Suprapubic skin (tissue), 4 donors: ENCODE data around the gene IQSEC1. TPM values are rescaled to one million over a fixed set of nuclear protein-coding genes. Genes with fewer than 3 reads are reported as not detected.

Experiments used
- DNase-seq, 2 donors: peaks; one replicate each; pipeline ENCODE4 v3.0.0-alpha.2; 2019; ENCODE audit warnings: low spot score in 2 of 2
- H3K27ac ChIP-seq: fragments of 200-600 bp; sonication (generic); one replicate; pipeline ENCODE4 v1.5.1; 2019
- H3K27me3 ChIP-seq: fragments of 200-600 bp; sonication (generic); one replicate; pipeline ENCODE4 v1.5.1; 2019
- H3K36me3 ChIP-seq: fragments of 200-600 bp; sonication (generic); one replicate; pipeline ENCODE4 v1.5.1; 2019
- H3K4me1 ChIP-seq: fragments of 200-600 bp; sonication (generic); one replicate; pipeline ENCODE4 v1.5.1; 2019
- H3K4me3 ChIP-seq: fragments of 200-600 bp; sonication (generic); one replicate; pipeline ENCODE4 v1.5.1; 2019; ENCODE audit warnings: mild to moderate bottlenecking
- H3K9me3 ChIP-seq: fragments of 200-600 bp; sonication (generic); one replicate; pipeline ENCODE4 v1.5.1; 2019
- CTCF ChIP-seq, 2 donors: fragments of 200-600 bp in 1 of 2; fragments of 450-650 bp in 1 of 2; sonication (generic) in 1 of 2; IDR thresholded peaks; one replicate each; pipeline ENCODE4 v1.5.1; 2016 to 2019; ENCODE audit warnings: antibody characterized with exemption in 2 of 2, mild to moderate bottlenecking in 1 of 2, moderate library complexity in 1 of 2
- EP300 ChIP-seq: sonication (generic); formaldehyde crosslinking; IDR thresholded peaks from one replicate; pipeline ENCODE4 v1.6.1; 2017; ENCODE audit warnings: antibody characterized with exemption
- POLR2A ChIP-seq, 2 donors: fragments of 450-650 bp; IDR thresholded peaks; one replicate each; pipeline ENCODE4 v1.6.1; 2017; ENCODE audit warnings: antibody characterized with exemption in 2 of 2, mild to moderate bottlenecking in 2 of 2, moderate library complexity in 2 of 2
- POLR2AphosphoS5 ChIP-seq, 3 donors: sonication (generic); formaldehyde crosslinking; IDR thresholded peaks; one replicate each; pipeline ENCODE4 v1.6.1; 2017; ENCODE audit warnings: antibody characterized with exemption in 3 of 3
- WGBS: methylation state at CpG from one replicate; pipeline ENCODE4 v1.1.5; 2018; 5-methylcytosine and 5-hydroxymethylcytosine counted together
- total RNA-seq, 4 donors: library from RNA; depleted of rRNA; stranded (reverse); fragments of >200 nt; gene quantifications; one replicate each; pipeline ENCODE4 v1.1.0, GENCODE V29; 2016

IQSEC1 gene
- total RNA-seq, 4 donors from 2014 or later, result 26.7 to 52.4 (median 35.5) TPM

GRCh38 chr3:13041113-13041776 is 32.0 kb downstream of the IQSEC1 start:
- no peaks in the 10 kb centered on the region for H3K9me3 ChIP-seq
- 88% methylated on average over 19 of the region's 26 CpGs for WGBS
- H3K4me1 ChIP-seq, result peaks cover 13% of the 10 kb centered on the region
- no peak overlapping the region for H3K4me3 ChIP-seq
- no peak overlapping the region for H3K27ac ChIP-seq
- H3K27me3 ChIP-seq, result no peaks in the 10 kb centered on the region
- H3K36me3 ChIP-seq, result no peaks in the 10 kb centered on the region
- DNase-seq, result no peak
- TF ChIP-seq POLR2A (IDR thresholded peaks at IDR 0.05) (no peak), CTCF (IDR thresholded peaks at IDR 0.05) (no peak), EP300 (no peak), POLR2AphosphoS5 (IDR thresholded peaks at IDR 0.05) (no peak)

- H3K36me3 ChIP-seq, result no peaks in the 10 kb centered on the region
- no peak overlapping the region for H3K27ac ChIP-seq
- H3K4me3 ChIP-seq, result no peak overlapping the region
- no peak for DNase-seq
- 81% methylated on average over 12 of the region's 12 CpGs for WGBS
- TF ChIP-seq POLR2A (IDR thresholded peaks at IDR 0.05) (no peak), CTCF (IDR thresholded peaks at IDR 0.05) (no peak), EP300 (no peak), POLR2AphosphoS5 (IDR thresholded peaks at IDR 0.05) (no peak)
- no peaks in the 10 kb centered on the region for H3K27me3 ChIP-seq
- H3K4me1 ChIP-seq, result peaks cover 9% of the 10 kb centered on the region
- no peaks in the 10 kb centered on the region for H3K9me3 ChIP-seq
Measured at GRCh38 chr3:13040361-13041074, 32.7 kb downstream of the IQSEC1 start.

- H3K36me3 ChIP-seq, result no peaks in the 10 kb centered on the region
- no peak for TF ChIP-seq POLR2A (IDR thresholded peaks at IDR 0.05)
- no peak for TF ChIP-seq CTCF (IDR thresholded peaks at IDR 0.05)
- TF ChIP-seq EP300, result no peak
- no peak for TF ChIP-seq POLR2AphosphoS5 (IDR thresholded peaks at IDR 0.05)
- no peak overlapping the region for H3K27ac ChIP-seq
- 68% methylated on average over 13 of the region's 14 CpGs for WGBS
- no peaks in the 10 kb centered on the region for H3K9me3 ChIP-seq
- H3K4me3 ChIP-seq, result no peak overlapping the region
- no peaks in the 10 kb centered on the region for H3K27me3 ChIP-seq
- no peak for DNase-seq
- H3K4me1 ChIP-seq, result no peaks in the 10 kb centered on the region
Measured at GRCh38 chr3:13039213-13039896, 33.9 kb downstream of the IQSEC1 start.

- WGBS, result 84% methylated on average over 7 of the region's 8 CpGs
- no peak overlapping the region for H3K4me3 ChIP-seq
- DNase-seq, result no peak
- TF ChIP-seq EP300 (no peak), POLR2A (IDR thresholded peaks at IDR 0.05) (no peak), CTCF (IDR thresholded peaks at IDR 0.05) (no peak), POLR2AphosphoS5 (IDR thresholded peaks at IDR 0.05) (no peak)
- no peaks in the 10 kb centered on the region for H3K36me3 ChIP-seq
- no peak overlapping the region for H3K27ac ChIP-seq
- H3K4me1 ChIP-seq, result no peaks in the 10 kb centered on the region
- no peaks in the 10 kb centered on the region for H3K27me3 ChIP-seq
- H3K9me3 ChIP-seq, result no peaks in the 10 kb centered on the region
Measured at GRCh38 chr3:13037458-13038117, 35.6 kb downstream of the IQSEC1 start.
